GM12878 (cell line): Measurements from ENCODE around the gene SNW1. TPM values are rescaled to one million over a fixed set of nuclear protein-coding genes. Genes with fewer than 3 reads are reported as not detected.

Experiments
- ATAC-seq: fragments of 200-7000 bp; cut with Tn5 transposase; 3 replicates; pipeline ENCODE4 v1.9.1; 2020; ENCODE audit warnings: mild to moderate bottlenecking, moderate library complexity
- BruUV-seq: library from RNA; stranded (reverse); fragments of 400-500 nt; replicated peaks from 2 replicates; lab custom pipeline; 2021; lab: Mats Ljungman, UMichigan
- CTCF ChIA-PET: fragments of 300-600 bp; sonication (Branson Sonifier 250); formaldehyde crosslinking; extraction: SDS; loops from one replicate; lab custom pipeline; 2021; ENCODE audit warnings: inconsistent platforms; lab: Yijun Ruan, JAX
- POLR2A ChIA-PET: fragments of 350-600 bp; formaldehyde crosslinking; extraction: SDS; loops from one replicate; lab custom pipeline; 2021; ENCODE audit warnings: inconsistent platforms; lab: Charles Lee
- RAD21 ChIA-PET: fragments of 300-600 bp; sonication (Branson Sonifier 250); formaldehyde crosslinking; loops from one replicate; lab custom pipeline; 2023; ENCODE audit warnings: antibody characterized with exemption; ENCODE audit not compliant: unreplicated experiment; lab: Charles Lee
- SMC1A ChIA-PET: fragments of 300-600 bp; sonication (Branson Sonifier 250); formaldehyde crosslinking; loops from one replicate; lab custom pipeline; 2023; ENCODE audit not compliant: unreplicated experiment, uncharacterized antibody; lab: Charles Lee
- DNase-seq: peaks from one replicate; pipeline ENCODE4 v3.0.0-alpha.2; 2011; ENCODE audit warnings: low read depth, low spot score
- FAIRE-seq: peaks from 3 replicates; lab custom pipeline; 2011; peaks lifted over from hg19 to GRCh38; lab: Jason Lieb, UNC
- H2AFZ ChIP-seq: 2 replicates; pipeline ENCODE4 v1.6.0; 2011; ENCODE audit warnings: low read depth, low read length, control low read depth; ENCODE audit not compliant: control insufficient read depth
- H3K27ac ChIP-seq: 2 replicates; pipeline ENCODE4 v1.5.1; 2011; ENCODE audit warnings: control low read depth; ENCODE audit not compliant: control insufficient read depth, insufficient read depth
- H3K27me3 ChIP-seq, 2 experiments: replicated peaks in 1 of 2; 2 replicates each; pipeline versions ENCODE4 v1.6.0 to v1.6.1; 2011; ENCODE audit warnings: low read length in 1 of 2; ENCODE audit not compliant: control insufficient read depth in 2 of 2, insufficient read depth in 2 of 2
- H3K36me3 ChIP-seq, 2 experiments: 2 replicates each; pipeline ENCODE4 v1.5.1; 2011; ENCODE audit warnings: low read length in 1 of 2; ENCODE audit not compliant: control insufficient read depth in 2 of 2, insufficient read depth in 2 of 2
- H3K4me1 ChIP-seq: 2 replicates; pipeline ENCODE4 v1.6.1; 2011; ENCODE audit warnings: mild to moderate bottlenecking, low read length, moderate library complexity, mixed read lengths; ENCODE audit not compliant: control insufficient read depth, insufficient read depth
- H3K4me2 ChIP-seq: 2 replicates; pipeline ENCODE4 v1.6.0; 2011; ENCODE audit warnings: control low read depth; ENCODE audit not compliant: control insufficient read depth, insufficient read depth
- H3K4me3 ChIP-seq: fragments of 200-600 bp; sonication (generic); 2 replicates; pipeline ENCODE4 v1.5.1; 2016
- H3K79me2 ChIP-seq: 2 replicates; pipeline ENCODE4 v1.6.0; 2011; ENCODE audit warnings: low read length; ENCODE audit not compliant: control insufficient read depth, insufficient read depth
- H3K9ac ChIP-seq: 2 replicates; pipeline ENCODE4 v1.8.0; 2011; ENCODE audit warnings: low read length, control low read depth, mixed read lengths; ENCODE audit not compliant: control insufficient read depth, insufficient read depth
- H3K9me3 ChIP-seq: replicated peaks from 3 replicates; pipeline ENCODE4 v1.5.1; 2011; ENCODE audit warnings: mild to moderate bottlenecking, low read length; ENCODE audit not compliant: control insufficient read depth, insufficient read depth
- H4K20me1 ChIP-seq: 2 replicates; pipeline ENCODE4 v1.6.0; 2011; ENCODE audit not compliant: control insufficient read depth, insufficient read depth
- ATF3 ChIP-seq: IDR thresholded peaks from 2 replicates; pipeline ENCODE4 v1.6.1; 2011; ENCODE audit warnings: low read depth, mild to moderate bottlenecking, low read length, moderate library complexity, borderline replicate concordance; ENCODE audit errors: extremely low read depth
- BCL3 ChIP-seq: IDR thresholded peaks from 2 replicates; pipeline ENCODE4 v1.6.1; 2011; ENCODE audit warnings: borderline replicate concordance, low read depth, mild to moderate bottlenecking, moderate library complexity, low read length; ENCODE audit not compliant: insufficient read depth, poor library complexity, severe bottlenecking
- BRCA1 ChIP-seq: IDR thresholded peaks from 2 replicates; pipeline ENCODE4 v1.6.1; 2011; ENCODE audit warnings: low read depth, low read length, improper control_type of control experiment
- CUX1 ChIP-seq: IDR thresholded peaks from 2 replicates; pipeline ENCODE4 v1.6.1; 2012; ENCODE audit warnings: improper control_type of control experiment, low read depth, low read length; ENCODE audit not compliant: insufficient replicate concordance
- FOS ChIP-seq: IDR thresholded peaks from 3 replicates; pipeline ENCODE4 v1.6.1; 2011; ENCODE audit warnings: borderline replicate concordance; ENCODE audit not compliant: insufficient read length; ENCODE audit errors: extremely low read depth
- GABPA ChIP-seq: IDR thresholded peaks from 2 replicates; pipeline ENCODE4 v1.6.1; 2014; ENCODE audit warnings: antibody characterized with exemption, low read depth, mild to moderate bottlenecking, inconsistent platforms
- IRF4 ChIP-seq: IDR thresholded peaks from 2 replicates; pipeline ENCODE4 v1.6.1; 2011; ENCODE audit warnings: low read depth, low read length
- PML ChIP-seq: IDR thresholded peaks from 2 replicates; pipeline ENCODE4 v1.6.1; 2012; ENCODE audit warnings: low read length, inconsistent platforms
- RAD21 ChIP-seq: IDR thresholded peaks from 2 replicates; pipeline ENCODE4 v1.6.1; 2011; ENCODE audit warnings: mild to moderate bottlenecking, low read depth, low read length, moderate library complexity; ENCODE audit not compliant: insufficient read depth
- RAD51 ChIP-seq: fragments of 450-650 bp; IDR thresholded peaks from 2 replicates; pipeline ENCODE4 v1.6.1; 2016; ENCODE audit warnings: moderate library complexity, mild to moderate bottlenecking, inconsistent platforms
- RUNX3 ChIP-seq: IDR thresholded peaks from 2 replicates; pipeline ENCODE4 v1.6.1; 2012; ENCODE audit warnings: low read length, inconsistent platforms
- SMAD1 ChIP-seq: fragments of 450-650 bp; IDR thresholded peaks from 2 replicates; pipeline ENCODE4 v1.6.1; 2018; ENCODE audit warnings: mild to moderate bottlenecking, low read depth; ENCODE audit not compliant: partially characterized antibody
- TCF12 ChIP-seq: IDR thresholded peaks from 2 replicates; pipeline ENCODE4 v1.6.1; 2011; ENCODE audit warnings: low read depth, mild to moderate bottlenecking, low read length
- USF1 ChIP-seq: IDR thresholded peaks from 2 replicates; pipeline ENCODE4 v1.6.1; 2011; ENCODE audit warnings: borderline replicate concordance, low read depth, mild to moderate bottlenecking, moderate library complexity, mixed read lengths, low read length; ENCODE audit not compliant: insufficient read depth; ENCODE audit errors: extremely low read length
- ZBED1 ChIP-seq: IDR thresholded peaks from 2 replicates; pipeline ENCODE4 v1.6.1; 2016; ENCODE audit warnings: borderline replicate concordance
- WGBS: methylation state at CpG from one replicate; pipeline ENCODE4 v1.1.6; 2016; ENCODE audit warnings: low lambda C conversion rate; ENCODE audit not compliant: insufficient replicate concordance, insufficient coverage; ENCODE audit errors: missing lambda C conversion rate; 5-methylcytosine and 5-hydroxymethylcytosine counted together
- in situ Hi-C: fragments of 300-500 bp; cut with MboI; formaldehyde crosslinking; loops from 9 replicates; pipeline ENCODE4 v1.14.3; 2018; ENCODE audit warnings: mixed read lengths
- intact Hi-C: fragments of 100-400 bp; cut with micrococcal nuclease; formaldehyde crosslinking; loops from one replicate; pipeline ENCODE4 v1.14.2; 2022; ENCODE audit not compliant: unreplicated experiment
- polyA plus RNA-seq, 11 experiments: library from polyadenylated mRNA; depleted of rRNA in 4 of 11; unstranded in 6 of 11; stranded (reverse) in 5 of 11; fragments of >200 nt; fragmentation: Nextera tagmentation in 4 of 11; fragmentation: Illumina TruSeq in 1 of 11; extraction: Ambion mirVana in 4 of 11; extraction: Trizol in 1 of 11; gene quantifications; 1 replicate in 1 of 11; 2 replicates in 10 of 11; pipeline versions ENCODE4 v1.2.1 to v1.2.3, GENCODE V29; 2011 to 2016; ENCODE audit warnings: inconsistent platforms in 2 of 11, missing spikeins in 2 of 11, low read depth in 1 of 11
- total RNA-seq, 4 experiments: library from RNA; depleted of rRNA in 3 of 4; stranded (reverse); fragments of >200 nt in 3 of 4; fragmentation: Illumina TruSeq in 1 of 4; extraction: Trizol in 1 of 4; gene quantifications; 2 replicates each; pipeline versions ENCODE4 v1.2.1 to v1.2.3, GENCODE V29; 2013 to 2021

SNW1 gene
- total and polyA plus RNA-seq, 10 of the 15 experiments (the other 5 are each of a cell fraction or from before 2014, with no cell fraction given), result 56.6 to 109 (median 75.7) TPM

GRCh38 chr14:77707355-77707723 lies 53.6 kb downstream of the SNW1 start:
- Histone ChIP-seq H3K27me3 (no peaks in the 10 kb centered on the region), H3K79me2 (peaks cover 55% of the 10 kb centered on the region), H3K4me2 (peak overlapping the region; percentile 74), H3K27ac (peak overlapping the region; percentile 64), H3K36me3 (peaks cover 0 to 14% of the 10 kb centered on the region in 2 experiments; a peak in 3 of 4 replicates), H3K4me1 (peaks cover 7% of the 10 kb centered on the region), H2AFZ (peak overlapping the region; percentile 88), H3K9me3 (no peaks in the 10 kb centered on the region), H3K9ac (peak overlapping the region; percentile 96), H4K20me1 (no peaks in the 10 kb centered on the region; the same call in 1 of the 2 replicates), H3K4me3 (peak overlapping the region; percentile 92)
- intact Hi-C loops (loop anchor here (10.0 kb wide), 1 partner anchor 93 kb away; the partner anchor contains the start of gene SPTLC2), in situ Hi-C loops (no loop called here)
- no peak for FAIRE-seq
- RAD21 ChIA-PET, result interaction anchor here (2.0 kb wide), 1 partner anchor 248 kb away, joined by 13 read pairs; no protein-coding TSS in a partner anchor
- DNase-seq, result no peak
- CTCF ChIA-PET, result interaction anchor here (1.8 to 3.4 kb wide), 3 partner anchors 154 to 391 kb away, joined by 6 to 31 read pairs (median 7); partner anchors contain the start of genes AHSA1 and VIPAS39
- POLR2A ChIA-PET, result no interaction called here
- BruUV-seq, result TSS peak; percentile 83
- ATAC-seq, result peak; percentile 44
- SMC1A ChIA-PET, result interaction anchor here (1.8 to 4.0 kb wide), 2 partner anchors 45 to 248 kb away, joined by 4 to 16 read pairs; no protein-coding TSS in a partner anchor
- WGBS, result 2% methylated on average over 14 of the region's 14 CpGs
- TF ChIP-seq PML (no peak), TCF12 (no peak), GABPA (no peak), RAD51 (no peak), RAD21 (peak; percentile 45), RUNX3 (no peak; the same call in 1 of the 2 replicates), IRF4 (no peak), BRCA1 (no peak), ZBED1 (peak; percentile 8; the same call in 1 of the 2 replicates), USF1 (no peak), CUX1 (no peak), BCL3 (no peak), FOS (no peak), SMAD1 (no peak), ATF3 (no peak)
